ENCODE measurements around the gene RNU4-1.

DNA sequence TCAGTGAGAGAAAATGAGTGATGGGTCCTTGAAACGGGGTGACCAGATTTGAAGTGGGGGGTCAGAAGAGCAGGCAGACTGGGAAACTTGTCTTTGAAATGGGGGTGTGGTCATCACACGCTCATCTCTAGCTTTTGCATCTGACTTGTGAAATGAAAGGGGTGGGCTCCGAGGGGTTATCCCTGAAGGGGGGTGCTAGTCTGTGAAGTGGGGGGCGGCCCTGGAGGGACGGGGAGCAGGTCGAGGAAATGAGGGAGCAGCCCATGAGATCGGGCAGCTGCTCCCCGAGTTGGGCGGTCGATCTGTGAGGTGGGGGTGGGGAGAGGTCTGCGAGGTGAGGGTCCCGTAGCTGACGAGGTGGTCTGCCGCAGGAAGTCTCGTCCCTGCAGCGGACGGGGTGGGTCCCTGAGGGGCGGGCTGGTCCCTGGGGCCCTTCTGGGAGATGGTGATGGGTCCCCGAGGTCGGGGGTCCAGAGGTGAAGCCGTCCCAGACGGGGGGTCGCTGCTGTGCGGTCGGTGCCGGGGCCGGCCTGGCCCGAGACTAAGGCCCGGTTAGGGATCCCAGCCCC lies 28.0 kb downstream of the RNU4-1 start:
- TF ChIP-seq POLR2A (IDR thresholded peaks at IDR 0.05; ENCODE audit: low read depth): no peak
- TF ChIP-seq, protein P1, sequence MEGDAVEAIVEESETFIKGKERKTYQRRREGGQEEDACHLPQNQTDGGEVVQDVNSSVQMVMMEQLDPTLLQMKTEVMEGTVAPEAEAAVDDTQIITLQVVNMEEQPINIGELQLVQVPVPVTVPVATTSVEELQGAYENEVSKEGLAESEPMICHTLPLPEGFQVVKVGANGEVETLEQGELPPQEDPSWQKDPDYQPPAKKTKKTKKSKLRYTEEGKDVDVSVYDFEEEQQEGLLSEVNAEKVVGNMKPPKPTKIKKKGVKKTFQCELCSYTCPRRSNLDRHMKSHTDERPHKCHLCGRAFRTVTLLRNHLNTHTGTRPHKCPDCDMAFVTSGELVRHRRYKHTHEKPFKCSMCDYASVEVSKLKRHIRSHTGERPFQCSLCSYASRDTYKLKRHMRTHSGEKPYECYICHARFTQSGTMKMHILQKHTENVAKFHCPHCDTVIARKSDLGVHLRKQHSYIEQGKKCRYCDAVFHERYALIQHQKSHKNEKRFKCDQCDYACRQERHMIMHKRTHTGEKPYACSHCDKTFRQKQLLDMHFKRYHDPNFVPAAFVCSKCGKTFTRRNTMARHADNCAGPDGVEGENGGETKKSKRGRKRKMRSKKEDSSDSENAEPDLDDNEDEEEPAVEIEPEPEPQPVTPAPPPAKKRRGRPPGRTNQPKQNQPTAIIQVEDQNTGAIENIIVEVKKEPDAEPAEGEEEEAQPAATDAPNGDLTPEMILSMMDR (IDR thresholded peaks at IDR 0.05): no peak
- TF ChIP-seq POLR2AphosphoS5 (IDR thresholded peaks at IDR 0.05): no peak
- no peak for TF ChIP-seq EP300 (IDR thresholded peaks at IDR 0.05)

Data from esophagus muscularis mucosa (tissue), 4 donors.